Measurements from ENCODE around the gene HHATL.

Gene HHATL

GRCh38 chr3:42702066-42702951 is at the start of gene HHATL:
Gene HHATL (minus strand): TSS chr3:42702798. CDS start chr3:42700826, 1,972 bp downstream.
- DNase-seq (ENCODE audit: low spot score), result no peak

GRCh38 chr3:42751609-42752008 is 49.0 kb upstream of the HHATL start:
- DNase-seq (ENCODE audit: low spot score), result no peak

DNA sequence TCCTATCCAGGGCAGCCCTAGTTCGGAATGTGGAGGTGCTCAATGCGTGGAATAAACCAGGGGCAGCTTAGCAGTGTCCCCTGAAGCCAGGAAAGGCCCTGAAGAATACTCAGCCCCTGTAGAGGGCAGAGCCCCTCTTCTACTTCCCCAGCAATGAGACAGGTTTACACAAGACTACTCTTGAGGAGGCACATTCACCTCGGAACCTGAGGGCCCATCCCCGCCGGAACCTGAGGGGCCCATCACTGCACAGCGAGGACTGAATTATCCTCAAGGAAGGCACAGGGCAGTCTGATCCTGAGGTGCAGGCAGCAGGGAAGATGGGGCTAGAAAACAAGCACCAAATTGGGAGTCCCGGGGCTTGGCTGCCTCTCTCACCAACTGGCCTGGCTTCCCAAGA is 48.2 kb upstream of the HHATL start:
- no peak for DNase-seq (ENCODE audit: low spot score)

- DNase-seq (ENCODE audit: low spot score), result peak; percentile 58
Observed at GRCh38 chr3:42749753-42750231, 47.2 kb upstream of the HHATL start.

DNA sequence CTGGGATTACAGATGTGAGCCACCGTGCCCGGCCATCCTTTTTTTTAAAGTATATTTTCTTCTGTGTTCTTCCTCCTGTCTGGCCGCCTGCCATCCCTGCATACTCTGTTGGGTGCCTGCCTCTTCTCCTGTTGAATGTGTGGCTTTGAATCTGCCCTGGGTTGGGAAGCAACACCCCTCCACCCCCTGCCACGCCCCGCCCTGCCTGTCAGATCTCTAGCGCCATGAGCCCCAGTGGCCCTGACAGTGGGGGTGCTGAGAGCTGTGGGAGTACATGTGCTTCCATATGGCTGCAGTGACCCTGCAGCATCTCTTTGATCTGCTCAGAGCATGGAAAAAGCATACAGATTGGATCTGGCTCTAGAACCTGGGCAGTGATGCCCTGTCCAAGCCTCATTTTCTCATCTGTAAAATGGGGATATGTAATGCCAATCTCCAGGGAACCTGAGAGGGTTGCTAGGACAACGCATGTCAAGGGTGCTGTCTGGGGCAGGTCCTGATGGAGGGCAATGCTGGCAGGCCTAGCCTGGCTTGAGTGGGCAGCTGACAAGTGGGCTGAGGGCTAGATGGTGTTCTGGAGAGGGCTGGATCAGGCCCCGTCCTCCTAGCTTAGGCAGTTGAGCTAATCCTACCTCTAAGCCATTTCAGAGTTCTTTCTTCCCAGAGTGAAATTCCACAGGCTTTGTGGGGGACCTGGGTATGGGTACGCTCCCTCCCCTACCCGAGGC is 46.6 kb upstream of the HHATL start:
- DNase-seq (ENCODE audit: low spot score), result no peak

GRCh38 chr3:42747581-42747980 is 45.0 kb upstream of the HHATL start:
- DNase-seq (ENCODE audit: low spot score), result no peak

DNA sequence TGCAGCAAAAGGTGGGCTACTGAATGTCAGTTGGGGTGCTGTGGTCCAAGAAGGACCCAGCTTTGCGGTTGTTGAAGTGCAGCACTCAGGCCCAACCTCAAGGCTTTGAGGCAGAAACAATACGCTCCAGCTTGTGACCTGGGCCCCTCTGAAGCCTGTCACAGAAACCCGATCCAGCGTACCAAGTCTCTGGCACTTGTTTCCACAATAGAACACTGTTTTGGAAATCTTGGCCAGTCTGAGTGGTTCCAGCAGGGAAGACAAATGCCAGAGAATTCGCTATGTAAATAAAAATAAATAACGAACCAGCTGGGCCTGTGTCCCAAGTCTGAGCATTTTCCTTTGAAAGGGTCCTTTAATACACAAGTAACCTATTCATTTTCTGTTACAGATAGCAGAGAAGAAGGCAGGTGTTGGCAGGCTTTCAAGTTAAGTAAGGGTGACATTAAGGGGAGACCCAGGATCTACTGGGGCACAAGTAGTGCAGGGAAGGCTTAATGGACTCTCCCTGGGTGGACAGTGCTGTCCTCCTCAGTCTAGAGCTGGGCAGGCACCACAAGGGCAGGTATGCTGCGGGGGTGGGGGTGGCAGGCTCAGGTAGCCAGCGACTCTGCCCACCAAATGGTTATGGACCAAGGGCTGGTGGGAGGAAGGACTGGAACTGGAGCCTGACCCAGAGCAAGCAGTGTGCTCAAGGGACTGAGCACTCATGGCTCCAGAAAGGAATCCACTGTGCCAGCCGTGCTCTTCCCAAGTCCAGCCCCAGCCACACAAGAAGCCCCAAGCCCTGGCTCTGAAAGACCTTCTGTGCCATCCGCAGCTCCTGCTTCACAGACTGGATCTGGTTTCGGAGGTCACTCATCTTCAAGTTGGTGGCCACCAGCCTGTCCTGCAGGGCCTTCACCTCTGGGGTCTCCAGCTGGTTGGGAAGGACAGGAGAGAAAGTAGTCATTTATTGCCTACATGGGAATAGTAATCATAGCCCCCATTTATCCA is 44.2 kb upstream of the HHATL start:
- DNase-seq (ENCODE audit: low spot score), result no peak

DNA sequence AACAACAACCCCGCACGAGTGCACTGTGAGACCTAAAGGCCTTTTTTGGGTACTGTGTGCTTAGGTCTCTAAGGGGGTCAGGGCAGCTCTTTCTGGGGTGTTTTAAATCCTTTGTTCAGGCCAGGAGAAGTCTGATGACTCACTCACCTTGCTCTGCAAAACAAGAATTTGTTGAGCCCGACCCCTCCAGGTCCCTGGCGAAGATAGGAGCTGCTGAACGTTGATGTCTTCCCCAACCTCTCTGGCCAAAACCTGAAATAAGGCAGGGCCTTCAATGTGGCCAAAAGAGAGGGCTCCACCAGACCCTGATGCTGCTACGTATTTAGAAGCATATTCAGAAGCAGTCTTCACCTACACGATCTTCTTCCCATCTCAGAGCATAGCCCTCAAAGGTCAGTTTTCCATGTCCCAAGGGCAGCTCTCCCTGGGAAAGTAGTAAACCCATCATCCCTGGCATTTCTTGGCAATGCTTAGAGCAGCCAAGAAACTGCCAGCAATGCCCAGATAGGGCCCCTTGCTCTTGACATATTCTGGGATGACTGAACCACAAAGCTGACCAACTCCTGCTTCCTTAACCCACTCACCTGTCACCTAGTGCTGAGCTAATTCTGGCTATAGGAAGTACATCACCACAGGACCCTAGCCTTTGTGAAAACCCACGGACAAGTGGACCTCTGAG is 43.3 kb upstream of the HHATL start:
- no peak for DNase-seq (ENCODE audit: low spot score)

DNA sequence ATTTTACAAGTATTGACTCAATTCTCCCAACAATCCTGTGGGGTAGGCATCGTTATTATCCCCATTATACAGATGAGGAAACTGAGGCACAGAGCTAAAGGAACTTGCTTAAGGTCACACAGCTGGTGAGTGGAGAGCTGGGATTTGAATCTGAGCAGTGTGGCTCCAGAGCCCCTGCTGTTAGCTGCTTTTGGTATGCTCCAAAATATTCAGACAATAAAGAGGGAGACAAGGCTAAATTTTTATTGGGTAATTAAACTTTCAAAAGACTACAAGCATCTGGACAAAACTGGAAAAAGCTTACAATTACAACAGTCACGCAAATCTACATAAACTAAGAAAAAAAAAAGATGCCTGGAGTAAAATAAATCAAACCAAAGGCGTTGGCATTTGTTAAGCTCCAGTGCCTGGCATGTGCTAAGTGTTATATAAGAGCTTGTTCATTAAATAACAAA is 42.7 kb upstream of the HHATL start:
- DNase-seq (ENCODE audit: low spot score), result no peak

- no peak for DNase-seq (ENCODE audit: low spot score)
Observed at GRCh38 chr3:42743204-42743995, 40.8 kb upstream of the HHATL start.

GRCh38 chr3:42742688-42743087 is 40.1 kb upstream of the HHATL start:
- no peak for DNase-seq (ENCODE audit: low spot score)

DNA sequence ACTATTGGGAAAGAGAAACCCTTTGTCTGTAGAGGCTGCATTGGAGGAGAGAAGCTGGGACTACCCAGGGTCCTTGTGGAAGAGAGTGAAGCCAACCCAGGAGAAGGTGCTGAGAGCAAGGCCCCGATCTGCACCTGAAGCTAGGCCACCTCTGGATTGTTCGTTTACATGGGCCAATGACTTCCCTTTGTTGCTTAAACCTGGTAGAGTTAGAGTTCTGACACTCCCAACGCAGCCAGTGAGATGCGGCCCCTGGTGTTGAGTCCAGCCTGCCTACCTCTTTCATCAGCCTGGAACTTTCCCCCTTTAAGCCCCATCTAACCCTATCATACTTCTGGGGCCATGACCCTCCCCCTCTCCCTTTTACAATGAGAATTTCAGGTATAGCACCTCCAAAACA is 39.7 kb upstream of the HHATL start:
- DNase-seq (ENCODE audit: low spot score), result no peak

- no peak for DNase-seq (ENCODE audit: low spot score)
Observed at GRCh38 chr3:42741796-42742195, 39.2 kb upstream of the HHATL start.

- DNase-seq (ENCODE audit: low spot score), result no peak
Observed at GRCh38 chr3:42739401-42740158, 37.0 kb upstream of the HHATL start.

DNA sequence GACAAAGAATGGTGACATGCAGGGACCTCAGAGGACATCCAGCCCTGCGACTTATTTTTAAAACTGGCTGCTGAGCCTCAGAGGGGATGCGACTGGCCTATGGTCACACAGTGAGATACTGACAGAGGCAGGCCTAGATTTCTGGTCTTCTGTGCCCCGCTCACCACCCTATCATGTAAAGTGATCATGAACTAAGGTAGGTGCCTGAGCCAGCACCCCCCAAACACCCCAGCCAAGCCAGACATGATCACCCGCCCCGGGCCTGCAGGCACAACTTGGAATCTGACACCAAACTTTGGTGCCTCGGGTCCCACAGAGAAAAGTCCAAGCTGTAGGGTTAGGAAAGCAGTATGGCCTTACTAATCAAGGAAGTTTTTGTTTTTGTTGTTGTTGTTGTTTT is 33.9 kb upstream of the HHATL start:
- DNase-seq (ENCODE audit: low spot score), result no peak

GRCh38 chr3:42736081-42736480 is 33.5 kb upstream of the HHATL start:
- DNase-seq (ENCODE audit: low spot score), result no peak

DNA sequence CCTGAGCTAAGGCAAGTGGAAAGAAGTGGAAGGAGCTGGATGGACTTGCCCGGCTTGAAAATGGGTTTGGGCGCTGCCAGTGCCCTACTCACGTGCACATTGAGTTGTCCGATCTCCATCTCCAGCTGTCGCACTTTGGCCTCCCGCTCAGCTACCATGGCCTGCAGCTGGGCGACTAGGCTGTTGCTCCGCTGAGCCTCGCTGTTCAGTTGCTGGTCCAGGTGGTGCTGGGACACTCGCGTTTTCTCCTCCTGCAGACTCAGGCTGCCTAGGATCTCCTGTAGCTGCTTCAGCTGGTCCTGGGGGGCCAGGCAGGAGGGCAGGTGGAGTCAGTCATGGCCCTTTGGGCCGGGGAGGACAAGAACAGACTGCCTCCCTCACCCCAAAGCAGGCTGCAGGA is 33.0 kb upstream of the HHATL start:
- no peak for DNase-seq (ENCODE audit: low spot score)

- DNase-seq (ENCODE audit: low spot score), result no peak
Observed at GRCh38 chr3:42735019-42735418, 32.4 kb upstream of the HHATL start.

DNA sequence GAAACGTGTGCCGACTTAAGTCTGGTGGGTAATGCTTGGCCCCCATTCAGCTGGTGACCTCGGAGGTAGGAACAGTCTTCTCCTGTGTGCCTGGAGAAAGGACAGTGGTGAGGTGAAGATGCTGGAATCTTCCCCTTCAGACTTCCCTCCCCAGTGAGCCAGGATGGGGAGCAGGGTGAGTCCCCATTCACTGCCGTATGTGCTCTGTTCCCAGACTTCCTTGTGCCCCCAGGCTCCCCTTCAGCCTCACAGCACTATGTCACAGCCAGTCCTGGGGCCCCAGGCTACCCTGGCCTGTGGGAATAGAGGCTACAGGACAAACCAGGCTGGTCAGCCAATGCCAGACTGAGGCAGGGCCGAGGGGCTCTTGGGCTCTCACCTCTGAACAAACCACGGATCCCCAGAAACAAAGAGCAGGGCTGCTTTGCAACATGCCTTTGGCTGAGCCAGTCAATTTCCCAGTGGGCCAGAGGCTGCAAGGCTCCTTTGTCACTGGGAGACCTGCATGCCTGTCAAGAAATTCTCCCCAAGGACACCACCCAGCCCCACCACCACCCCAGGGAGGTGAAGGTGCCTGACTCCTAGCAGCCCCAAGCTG is 31.8 kb upstream of the HHATL start:
- DNase-seq (ENCODE audit: low spot score), result no peak

Measured in hepatic stellate cell (primary cell).